Vagina (tissue), 2 donors: ENCODE data around the gene AGPAT4. TPM values are rescaled to one million over a fixed set of nuclear protein-coding genes. Genes with fewer than 3 reads are reported as not detected.

ENCODE experiments used
- DNase-seq, 2 donors: peaks; one replicate each; pipeline ENCODE4 v3.0.0-alpha.2; 2017; ENCODE audit errors: extremely low spot score in 2 of 2
- H3K27ac ChIP-seq: fragments of 200-600 bp; sonication (generic); one replicate; pipeline ENCODE4 v1.5.1; 2019
- H3K27me3 ChIP-seq: fragments of 200-600 bp; sonication (generic); one replicate; pipeline ENCODE4 v1.5.1; 2019
- H3K36me3 ChIP-seq, 2 donors: fragments of 200-600 bp; sonication (generic); one replicate each; pipeline ENCODE4 v1.5.1; 2017 to 2019
- H3K4me1 ChIP-seq: fragments of 200-600 bp; sonication (generic); one replicate; pipeline ENCODE4 v1.5.1; 2019
- H3K4me3 ChIP-seq, 2 donors: fragments of 200-600 bp; sonication (generic); 1 replicate in 1 of 2; 2 replicates in 1 of 2; pipeline ENCODE4 v1.5.1; 2016 to 2019
- H3K9me3 ChIP-seq: fragments of 200-600 bp; sonication (generic); one replicate; pipeline ENCODE4 v1.5.1; 2019
- CTCF ChIP-seq, 3 experiments: fragments of 450-650 bp in 2 of 3; fragments of 200-600 bp in 1 of 3; sonication (generic) in 1 of 3; IDR thresholded peaks; one replicate each; pipeline ENCODE4 v1.5.1; 2017 to 2019; ENCODE audit warnings: antibody characterized with exemption in 3 of 3, mild to moderate bottlenecking in 2 of 3, moderate library complexity in 2 of 3
- POLR2A ChIP-seq, 2 donors: fragments of 450-650 bp; IDR thresholded peaks; one replicate each; pipeline ENCODE4 v1.6.1; 2017; ENCODE audit warnings: antibody characterized with exemption in 2 of 2, mild to moderate bottlenecking in 2 of 2, moderate library complexity in 2 of 2
- POLR2AphosphoS5 ChIP-seq, 2 donors: sonication (generic); formaldehyde crosslinking; IDR thresholded peaks; one replicate each; pipeline ENCODE4 v1.9.0; 2017; ENCODE audit warnings: antibody characterized with exemption in 2 of 2, mild to moderate bottlenecking in 2 of 2, low read depth in 1 of 2; ENCODE audit not compliant: insufficient read depth in 1 of 2
- intact Hi-C: fragments of 100-400 bp; cut with DNase I; formaldehyde crosslinking; loops from one replicate; pipeline ENCODE4 v1.15.1; 2023
- total RNA-seq: library from RNA; depleted of rRNA; stranded (reverse); fragments of >200 nt; gene quantifications from one replicate; pipeline ENCODE4 v1.2.3, GENCODE V29; 2016

AGPAT4 gene
- total RNA-seq, 1 donor from 2014 or later: 6.9 TPM

DNA sequence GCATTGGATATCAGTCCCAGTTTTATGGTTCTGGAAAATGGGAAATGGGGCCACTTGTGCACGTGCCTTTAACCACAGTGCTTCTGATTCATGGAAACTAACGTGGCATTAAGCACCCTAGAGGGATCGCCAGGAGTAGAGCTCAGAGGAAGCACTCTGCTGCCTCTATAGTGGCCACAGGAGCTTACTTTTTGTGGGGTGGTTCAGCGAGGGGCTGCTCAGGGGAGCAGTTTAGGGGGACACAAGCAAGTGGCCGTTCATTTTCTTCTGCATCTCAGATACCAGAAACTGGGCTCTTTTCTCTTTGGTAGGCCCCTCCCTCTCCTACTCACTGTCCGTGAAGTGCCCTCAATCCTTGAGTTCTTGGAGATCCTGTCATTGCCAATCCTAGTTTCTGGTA is 28.5 kb downstream of the AGPAT4 start:
- Histone ChIP-seq H3K27me3 (no peaks in the 10 kb centered on the region), H3K4me1 (no peaks in the 10 kb centered on the region), H3K36me3 (no peaks in the 10 kb centered on the region), H3K4me3 (no peak overlapping the region), H3K9me3 (no peaks in the 10 kb centered on the region), H3K27ac (no peak overlapping the region)
- TF ChIP-seq POLR2A (IDR thresholded peaks at IDR 0.05) (no peak), CTCF (IDR thresholded peaks at IDR 0.05) (no peak), POLR2AphosphoS5 (IDR thresholded peaks at IDR 0.05; ENCODE audit: insufficient read depth in 1 of 2, low read depth in 1 of 2) (no peak)
- intact Hi-C loops: no loop called here
- peak in 1 of 2 donors; percentile 87 for DNase-seq

DNA sequence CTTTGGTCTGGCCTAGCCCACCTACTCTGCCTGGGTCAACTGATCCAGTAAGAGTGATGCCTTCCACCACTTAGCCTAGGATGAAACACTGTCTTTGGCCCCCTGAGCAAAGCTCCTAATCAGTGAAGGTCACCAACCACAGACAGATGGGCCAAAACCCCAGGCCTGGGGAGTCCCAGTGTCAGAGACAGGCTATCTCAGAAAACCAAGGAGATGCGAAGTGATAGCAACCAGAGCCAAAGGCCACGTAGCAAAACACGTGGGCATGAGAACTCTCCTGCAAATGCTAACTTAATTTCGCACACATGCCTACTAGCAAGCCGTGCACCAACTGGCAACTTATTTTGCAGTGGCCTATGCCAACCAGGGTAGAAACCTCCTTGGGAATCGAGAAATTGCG is 29.1 kb downstream of the AGPAT4 start:
- H3K9me3 ChIP-seq: no peaks in the 10 kb centered on the region
- TF ChIP-seq CTCF (IDR thresholded peaks at IDR 0.05) (no peak), POLR2AphosphoS5 (IDR thresholded peaks at IDR 0.05; ENCODE audit: insufficient read depth in 1 of 2, low read depth in 1 of 2) (no peak), POLR2A (IDR thresholded peaks at IDR 0.05) (no peak)
- intact Hi-C loops: no loop called here

GRCh38 chr6:161242779-161243693 is 30.8 kb downstream of the AGPAT4 start:
- intact Hi-C loops: no loop called here
- no peaks in the 10 kb centered on the region for H3K27me3 ChIP-seq
- no peak overlapping the region for H3K4me3 ChIP-seq
- DNase-seq: peak in 1 of 2 donors; percentile 61
- TF ChIP-seq POLR2AphosphoS5 (IDR thresholded peaks at IDR 0.05; ENCODE audit: insufficient read depth in 1 of 2, low read depth in 1 of 2): peak in 1 of 2 donors; percentile 9
- no peak for TF ChIP-seq POLR2A (IDR thresholded peaks at IDR 0.05)
- no peak for TF ChIP-seq CTCF (IDR thresholded peaks at IDR 0.05)
- H3K27ac ChIP-seq: no peak overlapping the region
- no peaks in the 10 kb centered on the region for H3K4me1 ChIP-seq
- no peaks in the 10 kb centered on the region for H3K36me3 ChIP-seq
- H3K9me3 ChIP-seq: no peaks in the 10 kb centered on the region

More for the DNA sequence above, 29.1 kb downstream of the AGPAT4 start:
- peak in 1 of 2 donors; percentile 43 for DNase-seq
- Histone ChIP-seq H3K4me3 (no peak overlapping the region), H3K27ac (no peak overlapping the region), H3K27me3 (no peaks in the 10 kb centered on the region), H3K36me3 (no peaks in the 10 kb centered on the region), H3K4me1 (no peaks in the 10 kb centered on the region)

DNA sequence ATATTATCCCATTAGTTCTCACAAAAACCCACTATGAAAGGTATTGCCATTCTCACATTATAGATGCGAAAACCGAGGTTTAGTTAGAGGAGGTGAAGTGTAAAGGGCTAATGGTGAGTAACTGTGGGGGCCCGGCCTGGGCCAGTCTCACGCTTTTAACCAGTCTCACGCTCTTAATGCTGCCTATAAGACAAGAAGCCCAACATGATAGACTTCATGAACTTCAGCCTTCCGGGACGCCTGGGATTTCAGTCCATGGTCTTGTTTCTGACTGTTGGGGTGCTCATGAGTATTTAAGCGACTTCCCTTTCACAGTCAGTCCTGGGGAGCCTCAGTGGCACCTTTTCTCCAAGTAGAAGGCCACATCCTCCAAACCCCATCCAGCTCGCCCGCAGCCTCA is 31.7 kb downstream of the AGPAT4 start:
- intact Hi-C loops: no loop called here

DNA sequence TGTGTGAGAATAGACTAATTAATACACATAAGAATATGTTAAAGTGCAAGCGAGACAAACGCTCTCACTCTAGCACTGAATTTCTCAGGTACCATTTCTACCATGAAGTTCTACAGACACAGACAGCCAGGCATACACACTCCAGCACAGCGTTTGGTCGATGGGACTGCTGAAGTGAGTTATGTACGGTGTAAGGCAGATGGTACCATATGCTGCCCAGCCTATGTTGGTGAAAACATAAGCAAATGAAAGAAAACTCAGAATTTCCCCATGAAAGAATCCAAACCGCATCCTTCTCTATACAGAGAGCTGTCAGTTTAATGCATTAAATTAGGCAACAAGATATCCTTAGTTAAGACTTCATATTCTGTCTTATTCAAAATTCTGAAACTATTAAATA is 34.9 kb downstream of the AGPAT4 start:
- no peaks in the 10 kb centered on the region for H3K9me3 ChIP-seq
- H3K27me3 ChIP-seq: no peaks in the 10 kb centered on the region
- intact Hi-C loops: no loop called here
- H3K27ac ChIP-seq: no peak overlapping the region
- TF ChIP-seq POLR2AphosphoS5 (IDR thresholded peaks at IDR 0.05; ENCODE audit: insufficient read depth in 1 of 2, low read depth in 1 of 2) (no peak), POLR2A (IDR thresholded peaks at IDR 0.05) (no peak), CTCF (IDR thresholded peaks at IDR 0.05) (no peak)
- H3K36me3 ChIP-seq: no peaks in the 10 kb centered on the region
- peaks cover 10% of the 10 kb centered on the region for H3K4me1 ChIP-seq
- H3K4me3 ChIP-seq: no peak overlapping the region
- DNase-seq: no peak

More for the DNA sequence above, 31.7 kb downstream of the AGPAT4 start:
- no peak for DNase-seq
- H3K4me1 ChIP-seq: no peaks in the 10 kb centered on the region
- no peaks in the 10 kb centered on the region for H3K36me3 ChIP-seq
- H3K27ac ChIP-seq: no peak overlapping the region
- no peak for TF ChIP-seq POLR2A (IDR thresholded peaks at IDR 0.05)
- no peaks in the 10 kb centered on the region for H3K27me3 ChIP-seq
- no peaks in the 10 kb centered on the region for H3K9me3 ChIP-seq
- H3K4me3 ChIP-seq: no peak overlapping the region
